Fibroblast of upper back skin (primary cell): ENCODE results near the gene SPP1.
"Not testable (repeated sequence)": the region's sequence is repeated elsewhere in the genome, so short reads cannot be mapped to it uniquely, and the experiment has no call there.

Source experiments
- DNase-seq: peaks from one replicate; pipeline ENCODE4 v3.0.0-alpha.2; 2013

The SPP1 gene

GRCh38 chr4:87975466-87975865 lies at the start of gene SPP1:
SPP1 (plus strand) TSS chr4:87975714; CDS start chr4:87976896, 1,182 bp downstream.
- DNase-seq: peak; percentile 44

- DNase-seq: no peak
Measured at GRCh38 chr4:87926554-87927098, 48.9 kb upstream of the SPP1 start.

- DNase-seq: no peak
Measured at GRCh38 chr4:87930629-87931028, 44.9 kb upstream of the SPP1 start.

GRCh38 chr4:87931932-87932331 lies 43.6 kb upstream of the SPP1 start:
- no peak for DNase-seq

GRCh38 chr4:87932718-87933141 lies 42.8 kb upstream of the SPP1 start:
- no peak for DNase-seq

GRCh38 chr4:87933337-87933736 lies 42.2 kb upstream of the SPP1 start:
- DNase-seq: no peak

- no peak for DNase-seq
Measured at GRCh38 chr4:87934157-87934704, 41.3 kb upstream of the SPP1 start.

- DNase-seq: no peak
Measured at GRCh38 chr4:87934973-87935372, 40.5 kb upstream of the SPP1 start.

GRCh38 chr4:87935954-87936353 lies 39.6 kb upstream of the SPP1 start:
- not testable (repeated sequence) for DNase-seq

- DNase-seq: no peak
Measured at GRCh38 chr4:87937523-87937922, 38.0 kb upstream of the SPP1 start.

- no peak for DNase-seq
Measured at GRCh38 chr4:87938746-87939145, 36.8 kb upstream of the SPP1 start.

GRCh38 chr4:87939978-87940690 lies 35.4 kb upstream of the SPP1 start:
- peak; percentile 35 for DNase-seq

- not testable (repeated sequence) for DNase-seq
Measured at GRCh38 chr4:87940809-87941208, 34.7 kb upstream of the SPP1 start.

- DNase-seq: no peak
Measured at GRCh38 chr4:87941537-87942392, 33.7 kb upstream of the SPP1 start.

- no peak for DNase-seq
Measured at GRCh38 chr4:87943660-87944149, 31.8 kb upstream of the SPP1 start.

GRCh38 chr4:87944967-87945366 lies 30.5 kb upstream of the SPP1 start:
- no peak for DNase-seq

- DNase-seq: no peak
Measured at GRCh38 chr4:87946766-87947165, 28.7 kb upstream of the SPP1 start.

GRCh38 chr4:87947381-87948160 lies 27.9 kb upstream of the SPP1 start:
- DNase-seq: no peak

GRCh38 chr4:87949961-87950360 lies 25.6 kb upstream of the SPP1 start:
- peak; percentile 30 for DNase-seq

GRCh38 chr4:87950493-87950892 lies 25.0 kb upstream of the SPP1 start:
- no peak for DNase-seq

GRCh38 chr4:87950936-87951511 lies 24.5 kb upstream of the SPP1 start:
- DNase-seq: no peak

- DNase-seq: peak; percentile 17
Measured at GRCh38 chr4:87953826-87954225, 21.7 kb upstream of the SPP1 start.
